Ammon's horn (tissue), 1 donor: ENCODE measurements around the gene PIK3AP1.

Experiments used
- DNase-seq: peaks from one replicate; pipeline ENCODE4 v3.0.0-alpha.2; 2016; ENCODE audit warnings: low spot score

PIK3AP1 gene

GRCh38 chr10:96608805-96609204 is 111.5 kb downstream of the PIK3AP1 start:
- DNase-seq, result no peak

GRCh38 chr10:96608262-96608661 is 112.1 kb downstream of the PIK3AP1 start:
- no peak for DNase-seq

- no peak for DNase-seq
Measured at GRCh38 chr10:96606946-96607345, 113.4 kb downstream of the PIK3AP1 start.

- DNase-seq, result no peak
Measured at GRCh38 chr10:96606216-96606615, 114.1 kb downstream of the PIK3AP1 start.

- DNase-seq, result no peak
Measured at GRCh38 chr10:96600337-96600736, 120.0 kb downstream of the PIK3AP1 start.

- DNase-seq, result no peak
Measured at GRCh38 chr10:96598846-96599245, 121.5 kb downstream of the PIK3AP1 start.

- DNase-seq, result no peak
Measured at GRCh38 chr10:96596422-96597407, 123.6 kb downstream of the PIK3AP1 start.

GRCh38 chr10:96595741-96596140 is 124.6 kb downstream of the PIK3AP1 start:
- no peak for DNase-seq

- DNase-seq, result no peak
Measured at GRCh38 chr10:96591946-96592345, 128.4 kb downstream of the PIK3AP1 start.

- DNase-seq, result no peak
Measured at GRCh38 chr10:96588616-96589419, 131.5 kb downstream of the PIK3AP1 start.

GRCh38 chr10:96588060-96588554 is 132.2 kb downstream of the PIK3AP1 start:
- DNase-seq, result no peak

- no peak for DNase-seq
Measured at GRCh38 chr10:96587264-96588059, 132.9 kb downstream of the PIK3AP1 start.

GRCh38 chr10:96586419-96587263 is 133.7 kb downstream of the PIK3AP1 start, which contains the start of gene TM9SF3:
Gene TM9SF3 (minus strand): TSS chr10:96587012. CDS start chr10:96586835, 177 bp downstream.
- DNase-seq, result peak; percentile 95

GRCh38 chr10:96585736-96586418 is 134.4 kb downstream of the PIK3AP1 start:
- DNase-seq, result no peak

GRCh38 chr10:96584474-96584873 is 135.8 kb downstream of the PIK3AP1 start:
- DNase-seq, result no peak

GRCh38 chr10:96584035-96584434 is 136.3 kb downstream of the PIK3AP1 start:
- DNase-seq, result no peak

GRCh38 chr10:96579133-96579532 is 141.2 kb downstream of the PIK3AP1 start:
- DNase-seq, result no peak

GRCh38 chr10:96578633-96579032 is 141.7 kb downstream of the PIK3AP1 start:
- DNase-seq, result no peak

GRCh38 chr10:96578022-96578421 is 142.3 kb downstream of the PIK3AP1 start:
- no peak for DNase-seq

- no peak for DNase-seq
Measured at GRCh38 chr10:96577069-96577468, 143.2 kb downstream of the PIK3AP1 start.
